DMS 273 (cell line): Measurements from ENCODE around the gene HPS1.
"Not testable (repeated sequence)": the region's sequence is repeated elsewhere in the genome, so short reads cannot be mapped to it uniquely, and the experiment has no call there.

Source experiments
- DNase-seq: peaks from one replicate; lab custom pipeline; 2025; ENCODE audit not compliant: unreplicated experiment; lab: John Stamatoyannopoulos, UW

Gene HPS1

GRCh38 chr10:98394851-98395440, 51.8 kb downstream of the HPS1 start:
- DNase-seq = no peak

- DNase-seq = peak; percentile 26
These were observed 55.1 kb downstream of the HPS1 start for GRCh38 chr10:98391578-98391991.

- no peak for DNase-seq
These were observed 55.7 kb downstream of the HPS1 start for GRCh38 chr10:98391065-98391464.

GRCh38 chr10:98390406-98390805, 56.3 kb downstream of the HPS1 start:
- no peak for DNase-seq

GRCh38 chr10:98389398-98389797, 57.3 kb downstream of the HPS1 start:
- no peak for DNase-seq

- DNase-seq = no peak
These were observed 58.6 kb downstream of the HPS1 start for GRCh38 chr10:98388101-98388655.

GRCh38 chr10:98384531-98385133, 62.1 kb downstream of the HPS1 start:
- DNase-seq = no peak

- DNase-seq = no peak
These were observed 62.9 kb downstream of the HPS1 start for GRCh38 chr10:98383869-98384268.

GRCh38 chr10:98383134-98383667, 63.5 kb downstream of the HPS1 start:
- not testable (repeated sequence) for DNase-seq

- no peak for DNase-seq
These were observed 64.0 kb downstream of the HPS1 start for GRCh38 chr10:98382691-98383101.

GRCh38 chr10:98380493-98381339, 66.0 kb downstream of the HPS1 start:
- DNase-seq = no peak

GRCh38 chr10:98378722-98379121, 68.0 kb downstream of the HPS1 start:
- DNase-seq = no peak

- DNase-seq = no peak
These were observed 69.2 kb downstream of the HPS1 start for GRCh38 chr10:98377536-98377935.

GRCh38 chr10:98377001-98377400, 69.7 kb downstream of the HPS1 start:
- no peak for DNase-seq

GRCh38 chr10:98376485-98376884, 70.2 kb downstream of the HPS1 start:
- DNase-seq = peak; percentile 45

GRCh38 chr10:98374217-98374985, 72.3 kb downstream of the HPS1 start:
- no peak for DNase-seq

- no peak for DNase-seq
These were observed 73.3 kb downstream of the HPS1 start for GRCh38 chr10:98373260-98374040.

- no peak for DNase-seq
These were observed 75.6 kb downstream of the HPS1 start for GRCh38 chr10:98370831-98371820.

GRCh38 chr10:98369801-98370200, 76.9 kb downstream of the HPS1 start:
- DNase-seq = no peak
